ENCODE measurements around the gene RGMA.

The RGMA gene, protein sequence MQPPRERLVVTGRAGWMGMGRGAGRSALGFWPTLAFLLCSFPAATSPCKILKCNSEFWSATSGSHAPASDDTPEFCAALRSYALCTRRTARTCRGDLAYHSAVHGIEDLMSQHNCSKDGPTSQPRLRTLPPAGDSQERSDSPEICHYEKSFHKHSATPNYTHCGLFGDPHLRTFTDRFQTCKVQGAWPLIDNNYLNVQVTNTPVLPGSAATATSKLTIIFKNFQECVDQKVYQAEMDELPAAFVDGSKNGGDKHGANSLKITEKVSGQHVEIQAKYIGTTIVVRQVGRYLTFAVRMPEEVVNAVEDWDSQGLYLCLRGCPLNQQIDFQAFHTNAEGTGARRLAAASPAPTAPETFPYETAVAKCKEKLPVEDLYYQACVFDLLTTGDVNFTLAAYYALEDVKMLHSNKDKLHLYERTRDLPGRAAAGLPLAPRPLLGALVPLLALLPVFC

GRCh38 chr15:93088981-93089726, at the start of gene RGMA:
TSS of gene RGMA (minus strand) at chr15:93089211. CDS start at chr15:93088932, 279 bp downstream.
- peak; percentile 16 for DNase-seq
- peak; percentile 25 for ATAC-seq

- ATAC-seq (no peak), DNase-seq (no peak)
Observed at GRCh38 chr15:93136606-93137005, 47.6 kb upstream of the RGMA start.

DNA sequence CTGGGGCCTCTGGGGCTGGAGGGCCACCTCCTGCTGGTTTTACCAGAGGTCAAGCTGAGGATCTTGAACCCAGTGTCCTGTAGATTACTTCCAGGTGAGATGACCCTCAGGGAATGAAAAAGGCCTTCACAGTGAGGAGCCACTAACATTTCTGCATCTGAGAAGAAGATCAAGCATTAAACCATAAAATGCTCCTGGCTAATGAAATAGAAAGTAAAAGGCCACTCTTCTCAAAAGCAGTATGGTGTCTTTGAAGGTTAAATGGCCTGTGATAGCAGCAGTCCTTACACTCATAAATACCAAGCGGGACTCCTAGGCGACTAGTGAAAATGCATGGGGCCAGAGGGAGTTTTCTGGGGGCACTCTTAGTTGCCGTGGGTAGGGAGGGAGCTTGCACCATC, 47.0 kb upstream of the RGMA start:
- no peak for ATAC-seq

GRCh38 chr15:93135459-93135858, 46.4 kb upstream of the RGMA start:
- DNase-seq (no peak), ATAC-seq (no peak)

More for the DNA sequence above, 47.0 kb upstream of the RGMA start:
- no peak for DNase-seq

GRCh38 chr15:93131485-93132095, 42.6 kb upstream of the RGMA start:
- ATAC-seq: no peak
- no peak for DNase-seq

DNA sequence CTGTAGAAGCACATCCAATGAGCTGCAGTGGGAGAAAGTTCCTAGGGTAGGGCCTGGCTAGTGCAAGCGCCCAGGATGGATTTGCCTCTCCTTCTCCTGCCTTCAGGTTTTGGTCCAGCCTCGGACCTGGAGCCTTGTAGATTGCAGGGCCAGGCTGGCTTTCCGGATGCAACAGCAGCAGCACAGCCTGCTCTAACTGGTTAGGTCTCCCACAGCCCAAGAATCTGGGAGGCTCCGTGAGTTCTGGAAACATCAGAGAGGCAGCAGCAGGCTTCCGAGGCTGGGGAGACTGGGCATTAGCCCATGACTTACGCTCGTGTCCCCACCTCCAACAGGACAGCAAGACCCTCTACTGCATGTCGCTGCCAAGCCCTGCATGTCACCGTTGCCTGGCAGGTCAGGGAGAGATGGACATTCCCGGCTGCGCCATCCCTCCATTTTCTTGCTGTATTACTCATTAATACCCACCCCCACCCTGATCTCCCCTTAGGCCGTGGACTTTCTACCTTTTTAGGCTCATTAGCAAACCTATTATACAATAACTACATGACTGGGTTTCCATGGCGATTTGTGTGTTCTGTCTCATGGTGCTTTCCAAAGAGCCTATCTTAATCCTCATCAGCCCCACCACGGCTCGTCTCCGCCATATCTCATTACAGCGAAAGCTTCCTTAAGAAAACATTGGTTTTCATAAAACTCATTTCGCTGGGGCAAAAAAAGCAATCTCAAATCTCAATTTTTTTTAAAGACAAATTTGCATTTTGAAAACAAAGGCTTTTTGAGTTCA, 40.9 kb upstream of the RGMA start:
- DNase-seq: no peak
- no peak for ATAC-seq

DNA sequence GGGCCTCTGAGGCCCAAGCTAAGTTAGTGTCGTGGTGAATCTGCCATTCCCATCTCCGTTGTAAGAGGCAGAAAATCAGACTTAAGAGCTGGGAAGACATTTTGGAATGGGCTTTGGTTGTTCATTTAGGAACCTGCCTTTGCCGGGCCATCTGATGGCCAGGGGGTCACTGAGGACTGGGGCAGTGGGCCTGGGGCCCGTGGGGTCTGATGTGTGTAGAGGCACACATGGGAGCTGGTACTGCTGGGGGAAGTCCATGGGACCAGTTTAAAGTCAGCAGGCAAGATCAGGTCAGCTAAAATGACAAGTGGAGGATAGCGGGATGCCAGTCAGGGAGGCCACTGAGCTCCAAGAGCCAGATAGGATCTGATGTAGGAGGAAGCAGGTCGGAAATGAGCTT, 38.3 kb upstream of the RGMA start:
- DNase-seq (no peak), ATAC-seq (no peak)

GRCh38 chr15:93126599-93126998, 37.6 kb upstream of the RGMA start:
- no peak for DNase-seq
- no peak for ATAC-seq

GRCh38 chr15:93126148-93126547, 37.1 kb upstream of the RGMA start:
- no peak for DNase-seq
- ATAC-seq: no peak

GRCh38 chr15:93124126-93124525, 35.1 kb upstream of the RGMA start:
- no peak for ATAC-seq

DNA sequence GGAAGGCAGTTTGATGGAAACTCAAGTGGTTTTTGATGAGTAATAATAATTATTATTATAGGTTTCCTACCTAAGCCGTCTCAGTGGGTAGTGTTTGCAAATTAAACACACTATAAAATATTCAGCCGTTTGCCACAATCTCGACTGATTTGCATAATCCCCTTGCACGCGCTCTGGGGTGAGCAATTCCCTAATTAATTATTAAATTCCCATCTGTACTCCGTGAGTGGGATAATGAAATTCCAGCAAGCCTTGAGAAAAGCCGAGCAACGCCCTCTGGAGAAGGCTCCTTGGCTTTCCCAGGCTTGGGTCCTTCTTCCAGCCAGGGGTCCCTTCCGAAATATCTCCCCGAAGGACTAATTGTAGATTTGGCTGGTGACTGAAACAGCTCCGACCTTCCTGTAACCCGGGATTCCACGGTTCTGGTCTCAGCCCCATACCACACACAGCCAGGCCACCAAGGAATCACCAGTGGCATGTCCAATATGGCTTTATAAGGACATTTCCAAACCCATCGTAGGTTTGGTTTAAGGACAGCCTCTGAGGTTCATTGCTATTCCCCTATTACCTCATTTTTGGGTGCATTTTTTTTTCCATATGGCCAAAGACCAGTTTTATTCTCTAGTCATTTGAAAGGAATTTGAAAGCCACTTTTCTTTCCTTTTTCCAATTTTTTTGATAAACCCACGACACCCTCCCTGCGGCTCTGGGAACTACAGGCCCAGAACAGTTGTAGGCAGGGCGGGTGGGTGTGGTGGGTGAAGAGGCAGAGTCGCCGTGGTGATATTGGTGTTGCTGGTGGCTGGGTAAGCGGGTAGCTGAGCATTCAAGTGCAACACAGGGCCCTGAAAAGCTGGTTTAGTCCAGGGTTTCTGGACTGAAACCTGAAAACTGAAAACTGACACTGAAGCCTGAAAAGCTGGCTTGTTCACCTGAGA, 33.2 kb upstream of the RGMA start:
- ATAC-seq (no peak), DNase-seq (no peak)

More at GRCh38 chr15:93124126-93124525, 35.1 kb upstream of the RGMA start:
- no peak for DNase-seq

DNA sequence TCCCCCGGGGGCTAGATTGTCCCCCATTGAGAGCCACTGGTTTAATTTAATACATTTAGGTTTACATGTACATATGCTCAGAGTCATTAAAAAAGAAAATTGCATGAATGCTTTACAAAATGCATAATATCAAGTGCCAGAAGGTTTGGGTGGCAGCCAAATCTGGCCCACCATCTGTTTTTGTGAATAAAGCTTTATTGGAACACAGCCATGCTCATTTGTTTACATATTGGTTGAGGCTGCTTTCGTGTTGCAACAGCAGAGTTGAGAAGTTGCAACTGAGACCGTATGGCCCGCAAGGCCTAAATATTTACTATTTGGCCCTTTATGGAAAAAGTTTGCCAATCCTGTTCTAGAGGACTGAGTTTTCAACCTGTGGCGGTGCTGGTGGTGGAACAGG, 32.1 kb upstream of the RGMA start:
- no peak for ATAC-seq

DNA sequence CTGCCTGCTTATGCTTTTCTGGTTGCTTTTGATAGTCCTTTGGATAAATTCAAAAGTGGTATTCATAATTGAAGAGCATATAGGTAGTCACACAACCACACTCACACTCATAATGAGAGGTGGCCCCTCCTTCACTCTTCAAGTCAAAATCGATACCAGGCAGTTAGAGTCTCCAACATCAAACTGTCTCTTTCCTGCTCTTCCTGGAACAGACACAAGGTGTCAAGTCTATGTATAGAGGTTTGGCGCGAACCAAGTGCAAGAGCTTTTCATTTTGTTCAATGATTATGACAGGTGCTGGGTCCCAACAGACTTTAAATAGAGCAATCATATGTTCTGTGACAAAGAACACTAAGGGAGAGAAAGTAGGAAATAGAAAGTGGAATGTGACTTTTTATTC, 29.9 kb upstream of the RGMA start:
- DNase-seq (no peak), ATAC-seq (no peak)

More for the DNA sequence above, 32.1 kb upstream of the RGMA start:
- DNase-seq: no peak

DNA sequence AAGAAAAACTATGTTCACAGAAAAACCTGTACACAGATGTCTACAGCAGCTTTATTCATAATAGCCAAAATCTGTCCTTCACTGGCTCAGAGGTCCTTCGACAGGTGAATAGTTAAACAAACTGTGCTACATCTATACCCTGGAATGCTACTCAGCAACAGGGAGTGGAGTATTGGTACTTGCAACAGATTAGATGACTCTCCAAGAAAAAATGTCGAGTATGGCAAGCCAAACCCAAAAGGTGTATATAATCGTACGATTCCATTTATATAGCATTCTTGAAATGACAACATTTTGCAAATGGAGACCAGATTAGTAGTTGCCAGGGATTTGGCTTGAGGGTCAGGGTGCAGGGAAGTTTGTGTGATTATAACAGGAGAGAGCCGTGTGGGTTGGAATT, 22.4 kb upstream of the RGMA start:
- DNase-seq (no peak), ATAC-seq (no peak)

DNA sequence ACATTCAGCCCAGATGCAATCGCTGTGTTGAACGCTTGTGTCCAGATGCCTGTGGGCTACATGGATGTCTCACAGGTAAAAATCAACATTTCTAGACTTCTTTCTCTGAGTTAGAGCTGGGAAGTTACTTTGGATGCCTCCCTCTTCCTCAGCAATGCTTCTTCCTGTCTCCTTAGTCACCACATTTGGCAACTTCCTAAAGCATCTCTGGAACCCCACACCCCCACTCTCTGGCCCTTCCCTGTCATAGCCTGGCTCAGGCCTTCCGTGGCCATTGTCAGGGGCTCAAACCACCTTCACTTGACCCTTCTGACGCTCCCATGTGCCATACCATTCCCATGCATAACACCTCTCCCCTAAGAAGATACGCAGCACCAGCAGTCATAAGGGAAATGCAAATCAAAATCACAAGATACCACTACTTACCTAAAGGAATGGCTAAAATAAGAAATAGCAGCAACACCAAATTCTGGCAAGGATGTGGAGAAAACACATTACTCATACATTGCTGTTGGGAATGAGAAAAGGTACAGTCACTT, 21.6 kb upstream of the RGMA start:
- ATAC-seq: no peak
- no peak for DNase-seq

DNA sequence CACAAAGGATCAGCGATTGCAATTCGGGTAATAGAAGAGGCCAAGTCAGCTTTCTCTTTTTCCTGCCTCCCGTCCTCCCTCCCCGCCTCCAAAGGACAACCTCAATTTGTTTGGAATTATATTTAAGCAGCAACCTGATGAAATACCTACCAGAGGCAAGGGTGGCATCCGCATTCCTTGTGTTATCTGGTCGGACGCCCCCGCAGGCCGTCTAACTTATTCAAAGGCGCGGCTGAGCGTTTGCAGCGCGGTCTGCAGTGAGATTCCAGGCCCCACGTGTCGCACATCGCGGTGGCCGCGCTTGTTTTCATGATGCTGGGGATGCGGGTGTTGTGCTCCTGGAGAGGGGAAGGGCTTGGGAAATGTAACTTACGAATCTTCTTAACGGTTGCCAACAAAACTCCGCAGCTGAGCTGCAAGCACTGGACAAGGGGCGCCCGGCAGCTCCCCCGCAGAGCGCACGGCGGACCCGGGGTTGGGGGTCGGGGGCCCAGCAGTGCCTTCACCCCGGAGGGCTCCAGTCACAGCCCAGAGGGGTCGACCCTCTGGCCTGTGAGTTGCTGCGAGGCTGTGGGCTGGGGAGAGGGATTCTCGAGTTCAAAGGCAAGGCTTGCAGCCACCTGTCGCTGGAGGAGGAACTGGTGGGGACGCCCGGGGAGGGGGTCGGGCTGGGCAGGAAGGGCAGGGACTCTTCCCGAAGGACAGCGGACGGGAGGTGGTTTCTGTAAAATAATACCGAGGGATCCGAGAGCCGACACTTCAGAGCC, 20.5 kb upstream of the RGMA start:
- DNase-seq: no peak

GRCh38 chr15:93107646-93108045, 18.6 kb upstream of the RGMA start:
- ATAC-seq: no peak
- DNase-seq: no peak

More for the DNA sequence above, 20.5 kb upstream of the RGMA start:
- no peak for ATAC-seq

DNA sequence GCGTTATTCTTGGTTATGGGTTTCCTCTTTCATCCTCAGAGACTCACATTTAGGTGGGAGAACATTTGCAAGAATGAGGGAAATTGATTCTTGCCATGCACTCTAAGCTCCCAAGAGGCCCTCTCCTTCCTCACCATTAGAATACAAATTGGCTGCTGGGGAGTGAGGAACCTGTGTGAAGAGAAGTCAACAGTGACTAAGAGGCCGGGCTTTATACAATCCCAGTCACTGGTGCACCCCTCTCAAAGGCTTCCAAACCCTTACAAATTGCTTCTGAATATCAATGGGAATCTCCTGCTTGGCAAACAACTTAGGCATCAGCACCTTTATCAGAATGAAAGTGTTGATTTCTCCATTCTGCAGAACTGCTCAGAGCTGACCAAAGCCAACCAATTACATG, 16.5 kb upstream of the RGMA start:
- no peak for ATAC-seq

GRCh38 chr15:93103823-93104222, 14.8 kb upstream of the RGMA start:
- DNase-seq (no peak), ATAC-seq (no peak)

More for the DNA sequence above, 16.5 kb upstream of the RGMA start:
- DNase-seq: no peak

- DNase-seq: no peak
- ATAC-seq: no peak
Observed at GRCh38 chr15:93102211-93102610, 13.2 kb upstream of the RGMA start.

All from stimulated activated naive CD8-positive, alpha-beta T cell treated with anti-CD3 and anti-CD28 coated beads, Interleukin-15, Interleukin-2, amounts not matched to agents 100 U/mL and 50 U/mL, for 24 hours (primary cell).